Measurements from ENCODE around the gene PRPS1. TPM values are rescaled to one million over a fixed set of nuclear protein-coding genes. Genes with fewer than 3 reads are reported as not detected.

PRPS1 gene
- total and polyA plus RNA-seq, 2 donors (not counting 1 experiment from before 2014, with no cell fraction given): 17.0 to 104 TPM

- peaks cover 3% of the 10 kb centered on the region for H3K4me1 ChIP-seq (ENCODE audit: control insufficient read depth, extremely low read depth, insufficient read depth, low read length)
- H3K9ac ChIP-seq (ENCODE audit: insufficient read depth, low read length): no peak overlapping the region
- H2AFZ ChIP-seq (ENCODE audit: low read length): no peak overlapping the region
- no peak for DNase-seq (ENCODE audit: low read depth in 2 of 2)
- H3K4me3 ChIP-seq (replicated peaks in 1 of 4; ENCODE audit: control extremely low read depth in 1 of 4, insufficient read depth in 1 of 4, low read depth in 3 of 4, low read length in 4 of 4): no peak overlapping the region
- H3K79me2 ChIP-seq (ENCODE audit: control insufficient read depth, insufficient read depth, low read length): no peaks in the 10 kb centered on the region
- no peaks in the 10 kb centered on the region for H3K27me3 ChIP-seq (ENCODE audit: control insufficient read depth, insufficient read depth, low read length)
- no peaks in the 10 kb centered on the region for H3K36me3 ChIP-seq (ENCODE audit: control insufficient read depth, insufficient read depth, low read length)
- no peak overlapping the region for H3K27ac ChIP-seq (ENCODE audit: insufficient read depth, low read length)
- H4K20me1 ChIP-seq (ENCODE audit: control insufficient read depth, extremely low read depth, insufficient read depth, low read length): no peaks in the 10 kb centered on the region
- no peak overlapping the region for H3K4me2 ChIP-seq (ENCODE audit: extremely low read depth, insufficient read depth, low read length)
- TF ChIP-seq CTCF (conservative IDR thresholded peaks at IDR 0.05 in 1 of 2, IDR thresholded peaks at IDR 0.05 in 1 of 2; ENCODE audit: low read depth in 1 of 2, low read length in 2 of 2): no peak
- TF ChIP-seq EZH2 (IDR thresholded peaks at IDR 0.05; ENCODE audit: low read length, missing control alignments): no peak
- H3K9me3 ChIP-seq (ENCODE audit: control insufficient read depth, insufficient read depth, low read depth, low read length): no peaks in the 10 kb centered on the region
These were observed 31.0 kb downstream of the PRPS1 start for GRCh38 chrX:107659286-107659685.

- Histone ChIP-seq H3K4me1 (ENCODE audit: control insufficient read depth, extremely low read depth, insufficient read depth, low read length) (peaks cover 3% of the 10 kb centered on the region), H3K4me2 (ENCODE audit: extremely low read depth, insufficient read depth, low read length) (no peak overlapping the region)
- peak; percentile 66 to 75 for TF ChIP-seq CTCF (conservative IDR thresholded peaks at IDR 0.05 in 1 of 2, IDR thresholded peaks at IDR 0.05 in 1 of 2; ENCODE audit: low read depth in 1 of 2, low read length in 2 of 2)
- TF ChIP-seq EZH2 (IDR thresholded peaks at IDR 0.05; ENCODE audit: low read length, missing control alignments): no peak
These were observed 31.5 kb downstream of the PRPS1 start for GRCh38 chrX:107659768-107660167.

GRCh38 chrX:107662145-107662544 lies 33.8 kb downstream of the PRPS1 start:
- Histone ChIP-seq H3K4me3 (replicated peaks in 1 of 4; ENCODE audit: control extremely low read depth in 1 of 4, insufficient read depth in 1 of 4, low read depth in 3 of 4, low read length in 4 of 4) (no peak overlapping the region), H4K20me1 (ENCODE audit: control insufficient read depth, extremely low read depth, insufficient read depth, low read length) (no peaks in the 10 kb centered on the region), H3K36me3 (ENCODE audit: control insufficient read depth, insufficient read depth, low read length) (no peaks in the 10 kb centered on the region), H2AFZ (ENCODE audit: low read length) (no peak overlapping the region), H3K9me3 (ENCODE audit: control insufficient read depth, insufficient read depth, low read depth, low read length) (no peaks in the 10 kb centered on the region), H3K27ac (ENCODE audit: insufficient read depth, low read length) (no peak overlapping the region), H3K9ac (ENCODE audit: insufficient read depth, low read length) (no peak overlapping the region), H3K4me2 (ENCODE audit: extremely low read depth, insufficient read depth, low read length) (no peak overlapping the region), H3K79me2 (ENCODE audit: control insufficient read depth, insufficient read depth, low read length) (no peaks in the 10 kb centered on the region), H3K27me3 (ENCODE audit: control insufficient read depth, insufficient read depth, low read length) (no peaks in the 10 kb centered on the region), H3K4me1 (ENCODE audit: control insufficient read depth, extremely low read depth, insufficient read depth, low read length) (no peaks in the 10 kb centered on the region)
- DNase-seq (ENCODE audit: low read depth in 2 of 2): no peak
- no peak for TF ChIP-seq CTCF (conservative IDR thresholded peaks at IDR 0.05 in 1 of 2, IDR thresholded peaks at IDR 0.05 in 1 of 2; ENCODE audit: low read depth in 1 of 2, low read length in 2 of 2)
- no peak for TF ChIP-seq EZH2 (IDR thresholded peaks at IDR 0.05; ENCODE audit: low read length, missing control alignments)

More at GRCh38 chrX:107659768-107660167, 31.5 kb downstream of the PRPS1 start:
- Histone ChIP-seq H3K36me3 (ENCODE audit: control insufficient read depth, insufficient read depth, low read length) (no peaks in the 10 kb centered on the region), H2AFZ (ENCODE audit: low read length) (no peak overlapping the region), H3K9ac (ENCODE audit: insufficient read depth, low read length) (no peak overlapping the region), H3K9me3 (ENCODE audit: control insufficient read depth, insufficient read depth, low read depth, low read length) (no peaks in the 10 kb centered on the region), H3K79me2 (ENCODE audit: control insufficient read depth, insufficient read depth, low read length) (no peaks in the 10 kb centered on the region), H4K20me1 (ENCODE audit: control insufficient read depth, extremely low read depth, insufficient read depth, low read length) (no peaks in the 10 kb centered on the region), H3K27me3 (ENCODE audit: control insufficient read depth, insufficient read depth, low read length) (no peaks in the 10 kb centered on the region), H3K4me3 (replicated peaks in 1 of 4; ENCODE audit: control extremely low read depth in 1 of 4, insufficient read depth in 1 of 4, low read depth in 3 of 4, low read length in 4 of 4) (no peak overlapping the region), H3K27ac (ENCODE audit: insufficient read depth, low read length) (no peak overlapping the region)
- peak; percentile 35 to 84 for DNase-seq (ENCODE audit: low read depth in 2 of 2)

Data from fibroblast of lung (primary cell).